ENCODE measurements around the gene CCP110. TPM values are rescaled to one million over a fixed set of nuclear protein-coding genes. Genes with fewer than 3 reads are reported as not detected.

Gene CCP110
- total RNA-seq, 1 experiment from 2014 or later, result 31.8 TPM

DNA sequence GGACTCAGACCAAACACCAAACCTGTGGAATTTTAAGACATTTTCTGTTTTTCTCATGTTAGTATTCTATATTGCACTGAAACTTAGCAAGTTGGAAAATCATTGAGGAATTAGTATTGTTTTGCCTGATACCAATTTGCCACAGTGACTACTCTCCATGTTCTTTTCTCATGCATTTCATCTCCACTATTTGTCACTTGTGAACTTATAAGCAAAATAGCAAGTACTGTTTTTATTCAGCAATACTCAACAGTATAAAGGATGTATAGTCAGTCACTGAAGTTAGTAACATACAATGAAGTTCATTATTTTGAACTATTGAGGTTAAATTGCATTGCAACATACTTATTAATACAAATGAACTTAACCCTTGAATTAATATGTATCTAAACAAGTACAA, 25.9 kb downstream of the CCP110 start:
- H3K36me3 ChIP-seq (ENCODE audit: control insufficient read depth, insufficient read depth, low read length), result peaks cover 48% of the 10 kb centered on the region
- CTCF ChIA-PET, result no interaction called here
- no peak for DNase-seq (ENCODE audit: low read depth, low spot score)

DNA sequence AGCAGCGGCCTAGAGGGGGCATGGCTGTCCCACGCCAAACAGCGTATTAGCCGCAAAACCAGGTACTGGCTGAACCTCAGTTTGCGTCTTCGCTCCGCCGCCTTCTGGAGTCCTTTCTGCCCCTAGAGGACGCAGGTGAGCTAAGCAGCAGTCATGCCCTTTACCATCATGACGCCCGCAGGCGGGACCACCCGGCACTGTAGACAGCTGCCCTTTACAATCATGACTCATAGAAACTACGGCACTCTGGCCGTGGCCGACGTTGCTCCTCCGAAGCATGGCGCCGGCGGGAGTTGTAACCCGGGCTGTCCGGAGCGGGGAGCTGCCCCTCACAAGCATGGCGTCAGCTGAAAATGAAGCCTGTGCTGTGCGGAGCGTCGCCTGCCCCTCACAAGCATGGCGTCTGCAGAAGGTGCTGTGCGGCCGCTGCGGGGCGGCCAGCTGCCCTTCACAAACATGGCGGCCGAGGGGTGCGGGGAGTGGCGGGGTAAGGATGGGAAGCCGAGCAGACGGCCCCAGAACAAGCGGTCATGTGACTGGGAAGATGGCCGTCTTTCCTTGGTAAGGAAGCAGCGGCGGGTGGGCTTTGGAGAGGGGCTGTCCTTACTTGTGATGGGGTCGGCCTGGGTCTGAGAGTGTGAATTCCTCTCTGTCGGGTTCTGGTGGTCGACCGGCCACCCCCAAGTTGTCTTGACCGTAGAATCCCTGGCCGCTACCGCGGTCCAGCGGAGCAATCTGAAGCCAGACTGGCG, 31.6 kb downstream of the CCP110 start, which contains the start of gene VPS35L:
TSS of gene VPS35L (plus strand) at position 518 of the 752 bp plus-strand sequence. CDS start at position 545, 27 bp downstream.
- TF ChIP-seq POLR2AphosphoS5 (IDR thresholded peaks at IDR 0.05; ENCODE audit: low read depth, low read length), result peak; percentile 91
- TF ChIP-seq, protein P1, sequence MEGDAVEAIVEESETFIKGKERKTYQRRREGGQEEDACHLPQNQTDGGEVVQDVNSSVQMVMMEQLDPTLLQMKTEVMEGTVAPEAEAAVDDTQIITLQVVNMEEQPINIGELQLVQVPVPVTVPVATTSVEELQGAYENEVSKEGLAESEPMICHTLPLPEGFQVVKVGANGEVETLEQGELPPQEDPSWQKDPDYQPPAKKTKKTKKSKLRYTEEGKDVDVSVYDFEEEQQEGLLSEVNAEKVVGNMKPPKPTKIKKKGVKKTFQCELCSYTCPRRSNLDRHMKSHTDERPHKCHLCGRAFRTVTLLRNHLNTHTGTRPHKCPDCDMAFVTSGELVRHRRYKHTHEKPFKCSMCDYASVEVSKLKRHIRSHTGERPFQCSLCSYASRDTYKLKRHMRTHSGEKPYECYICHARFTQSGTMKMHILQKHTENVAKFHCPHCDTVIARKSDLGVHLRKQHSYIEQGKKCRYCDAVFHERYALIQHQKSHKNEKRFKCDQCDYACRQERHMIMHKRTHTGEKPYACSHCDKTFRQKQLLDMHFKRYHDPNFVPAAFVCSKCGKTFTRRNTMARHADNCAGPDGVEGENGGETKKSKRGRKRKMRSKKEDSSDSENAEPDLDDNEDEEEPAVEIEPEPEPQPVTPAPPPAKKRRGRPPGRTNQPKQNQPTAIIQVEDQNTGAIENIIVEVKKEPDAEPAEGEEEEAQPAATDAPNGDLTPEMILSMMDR (IDR thresholded peaks at IDR 0.05), result peak; percentile 97
- TF ChIP-seq SIN3A (IDR thresholded peaks at IDR 0.05; ENCODE audit: borderline replicate concordance, insufficient read depth, low read depth, low read length), result 0 out of 2 replicates have a peak, but pooled peaks have one; percentile 51
- peak; percentile 49; the same call in 1 of the 2 replicates for TF ChIP-seq TCF7L2 (IDR thresholded peaks at IDR 0.05; ENCODE audit: low read depth, low read length)
- TF ChIP-seq, protein P2, sequence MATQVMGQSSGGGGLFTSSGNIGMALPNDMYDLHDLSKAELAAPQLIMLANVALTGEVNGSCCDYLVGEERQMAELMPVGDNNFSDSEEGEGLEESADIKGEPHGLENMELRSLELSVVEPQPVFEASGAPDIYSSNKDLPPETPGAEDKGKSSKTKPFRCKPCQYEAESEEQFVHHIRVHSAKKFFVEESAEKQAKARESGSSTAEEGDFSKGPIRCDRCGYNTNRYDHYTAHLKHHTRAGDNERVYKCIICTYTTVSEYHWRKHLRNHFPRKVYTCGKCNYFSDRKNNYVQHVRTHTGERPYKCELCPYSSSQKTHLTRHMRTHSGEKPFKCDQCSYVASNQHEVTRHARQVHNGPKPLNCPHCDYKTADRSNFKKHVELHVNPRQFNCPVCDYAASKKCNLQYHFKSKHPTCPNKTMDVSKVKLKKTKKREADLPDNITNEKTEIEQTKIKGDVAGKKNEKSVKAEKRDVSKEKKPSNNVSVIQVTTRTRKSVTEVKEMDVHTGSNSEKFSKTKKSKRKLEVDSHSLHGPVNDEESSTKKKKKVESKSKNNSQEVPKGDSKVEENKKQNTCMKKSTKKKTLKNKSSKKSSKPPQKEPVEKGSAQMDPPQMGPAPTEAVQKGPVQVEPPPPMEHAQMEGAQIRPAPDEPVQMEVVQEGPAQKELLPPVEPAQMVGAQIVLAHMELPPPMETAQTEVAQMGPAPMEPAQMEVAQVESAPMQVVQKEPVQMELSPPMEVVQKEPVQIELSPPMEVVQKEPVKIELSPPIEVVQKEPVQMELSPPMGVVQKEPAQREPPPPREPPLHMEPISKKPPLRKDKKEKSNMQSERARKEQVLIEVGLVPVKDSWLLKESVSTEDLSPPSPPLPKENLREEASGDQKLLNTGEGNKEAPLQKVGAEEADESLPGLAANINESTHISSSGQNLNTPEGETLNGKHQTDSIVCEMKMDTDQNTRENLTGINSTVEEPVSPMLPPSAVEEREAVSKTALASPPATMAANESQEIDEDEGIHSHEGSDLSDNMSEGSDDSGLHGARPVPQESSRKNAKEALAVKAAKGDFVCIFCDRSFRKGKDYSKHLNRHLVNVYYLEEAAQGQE (IDR thresholded peaks at IDR 0.05; ENCODE audit: insufficient read depth in 1 of 2, low read depth in 2 of 2, low read length in 1 of 2), result no peak; a peak in 1 of 4 replicates
- BruUV-seq (replicated peaks), result no TSS peak
- in situ Hi-C loops (cut with HindIII; ENCODE audit: low pct_unique_long_range_greater_than_20kb, low sequenced_read_pairs) (no loop called here), intact Hi-C loops (cut with micrococcal nuclease; ENCODE audit: unreplicated experiment) (no loop called here)
- Histone ChIP-seq H3K27ac (ENCODE audit: low read length) (peak within 1 kb of the TSS; percentile 98), H3K4me3 (ENCODE audit: low read depth in 2 of 2, low read length in 2 of 2) (peak within 1 kb of the TSS; percentile 78 to 95), H3K36me3 (ENCODE audit: control insufficient read depth, insufficient read depth, low read length) (peaks cover 13% of the 10 kb centered on the region), H3K9me3 (ENCODE audit: control insufficient read depth, insufficient read depth, low read depth, low read length) (no peaks in the 10 kb centered on the region), H3K27me3 (ENCODE audit: control insufficient read depth, insufficient read depth, low read length) (no peaks in the 10 kb centered on the region), H3K4me1 (ENCODE audit: control insufficient read depth, insufficient read depth, low read length) (peaks cover 15% of the 10 kb centered on the region)
- ChIA-PET POLR2A (interaction anchor here (0.8 to 1.3 kb wide), 3 partner anchors 17 to 193 kb away, joined by 3 to 5 read pairs (median 3); no protein-coding TSS in a partner anchor), CTCF (interaction anchor here (0.6 to 1.7 kb wide), 5 partner anchors 28 to 488 kb away, joined by 3 to 7 read pairs (median 3); partner anchors contain the start of gene COQ7)
- ATAC-seq, result peak; percentile 96
- peak; percentile 95 for DNase-seq (ENCODE audit: low read depth, low spot score)

More for the DNA sequence above, 25.9 kb downstream of the CCP110 start:
- H3K27me3 ChIP-seq (ENCODE audit: control insufficient read depth, insufficient read depth, low read length), result no peaks in the 10 kb centered on the region
- in situ Hi-C loops (cut with HindIII; ENCODE audit: low pct_unique_long_range_greater_than_20kb, low sequenced_read_pairs) (loop anchor here (25.0 kb wide), 1 partner anchor 137 kb away; the partner anchor contains the start of gene TMC5), intact Hi-C loops (cut with micrococcal nuclease; ENCODE audit: unreplicated experiment) (no loop called here)
- no peak for ATAC-seq
- no peak for TF ChIP-seq POLR2AphosphoS5 (IDR thresholded peaks at IDR 0.05; ENCODE audit: low read depth, low read length)
- TF ChIP-seq SIN3A (IDR thresholded peaks at IDR 0.05; ENCODE audit: borderline replicate concordance, insufficient read depth, low read depth, low read length), result no peak
- no peak for TF ChIP-seq TCF7L2 (IDR thresholded peaks at IDR 0.05; ENCODE audit: low read depth, low read length)
- TF ChIP-seq, protein P1 (IDR thresholded peaks at IDR 0.05), result no peak
- TF ChIP-seq, protein P2 (IDR thresholded peaks at IDR 0.05; ENCODE audit: insufficient read depth in 1 of 2, low read depth in 2 of 2, low read length in 1 of 2), result no peak
- POLR2A ChIA-PET, result no interaction called here
- no peak overlapping the region for H3K27ac ChIP-seq (ENCODE audit: low read length)
- H3K4me1 ChIP-seq (ENCODE audit: control insufficient read depth, insufficient read depth, low read length), result peaks cover 5% of the 10 kb centered on the region; the same call in 1 of the 2 replicates
- BruUV-seq (replicated peaks), result no TSS peak
- H3K9me3 ChIP-seq (ENCODE audit: control insufficient read depth, insufficient read depth, low read depth, low read length), result no peaks in the 10 kb centered on the region
- H3K4me3 ChIP-seq (ENCODE audit: low read depth in 2 of 2, low read length in 2 of 2), result no peak overlapping the region
